GM19043 (cell line): Measurements from ENCODE around the gene ADORA3.
"Not testable (repeated sequence)": the region's sequence is repeated elsewhere in the genome, so short reads cannot be mapped to it uniquely, and the experiment has no call there.

Source experiments
- ATAC-seq: cut with Tn5 transposase; IDR thresholded peaks from one replicate; pipeline ENCODE4 v1.9.1; 2021; ENCODE audit warnings: low read depth; ENCODE audit not compliant: unreplicated experiment

Gene ADORA3

GRCh38 chr1:111503585-111504060 is at the start of gene ADORA3, which contains the start of gene TMIGD3:
TSS of gene ADORA3 (minus strand) at chr1:111503633. CDS start at chr1:111503354, 279 bp downstream.
TSS of gene TMIGD3 (minus strand) at chr1:111503633. CDS start at chr1:111503354, 279 bp downstream.
- no peak for ATAC-seq

GRCh38 chr1:111553196-111553595 is 49.8 kb upstream of the ADORA3 start:
- ATAC-seq, result no peak

GRCh38 chr1:111552587-111552986 is 49.2 kb upstream of the ADORA3 start:
- no peak for ATAC-seq

GRCh38 chr1:111551623-111552411 is 48.4 kb upstream of the ADORA3 start:
- no peak for ATAC-seq

GRCh38 chr1:111547786-111548185 is 44.4 kb upstream of the ADORA3 start:
- not testable (repeated sequence) for ATAC-seq

GRCh38 chr1:111542187-111542586 is 38.8 kb upstream of the ADORA3 start:
- no peak for ATAC-seq

- no peak for ATAC-seq
Measured at GRCh38 chr1:111541721-111542120, 38.3 kb upstream of the ADORA3 start.

GRCh38 chr1:111540928-111541327 is 37.5 kb upstream of the ADORA3 start:
- ATAC-seq, result no peak

GRCh38 chr1:111538343-111539025 is 35.1 kb upstream of the ADORA3 start:
- ATAC-seq, result no peak

GRCh38 chr1:111535256-111536191 is 32.1 kb upstream of the ADORA3 start:
- no peak for ATAC-seq

- ATAC-seq, result no peak
Measured at GRCh38 chr1:111520053-111520452, 16.6 kb upstream of the ADORA3 start.

GRCh38 chr1:111517469-111518225 is 14.2 kb upstream of the ADORA3 start:
- ATAC-seq, result no peak

GRCh38 chr1:111516005-111516535 is 12.6 kb upstream of the ADORA3 start:
- ATAC-seq, result no peak

- ATAC-seq, result no peak
Measured at GRCh38 chr1:111515291-111516004, 12.0 kb upstream of the ADORA3 start.

- no peak for ATAC-seq
Measured at GRCh38 chr1:111513410-111514020, 10.1 kb upstream of the ADORA3 start.

GRCh38 chr1:111512931-111513330 is 9.5 kb upstream of the ADORA3 start:
- no peak for ATAC-seq

- ATAC-seq, result no peak
Measured at GRCh38 chr1:111512132-111512889, 8.9 kb upstream of the ADORA3 start.

- no peak for ATAC-seq
Measured at GRCh38 chr1:111511370-111511769, 7.9 kb upstream of the ADORA3 start.
